GM12892 (cell line): ENCODE results near the gene HIPK1.

Experiments
- POLR2A ChIP-seq: IDR thresholded peaks from 2 replicates; pipeline ENCODE4 v1.6.1; 2011; ENCODE audit warnings: low read depth, low read length, control low read depth
- POLR2AphosphoS5 ChIP-seq: IDR thresholded peaks from 2 replicates; pipeline ENCODE4 v1.6.1; 2011; ENCODE audit warnings: low read depth, low read length, control low read depth

DNA sequence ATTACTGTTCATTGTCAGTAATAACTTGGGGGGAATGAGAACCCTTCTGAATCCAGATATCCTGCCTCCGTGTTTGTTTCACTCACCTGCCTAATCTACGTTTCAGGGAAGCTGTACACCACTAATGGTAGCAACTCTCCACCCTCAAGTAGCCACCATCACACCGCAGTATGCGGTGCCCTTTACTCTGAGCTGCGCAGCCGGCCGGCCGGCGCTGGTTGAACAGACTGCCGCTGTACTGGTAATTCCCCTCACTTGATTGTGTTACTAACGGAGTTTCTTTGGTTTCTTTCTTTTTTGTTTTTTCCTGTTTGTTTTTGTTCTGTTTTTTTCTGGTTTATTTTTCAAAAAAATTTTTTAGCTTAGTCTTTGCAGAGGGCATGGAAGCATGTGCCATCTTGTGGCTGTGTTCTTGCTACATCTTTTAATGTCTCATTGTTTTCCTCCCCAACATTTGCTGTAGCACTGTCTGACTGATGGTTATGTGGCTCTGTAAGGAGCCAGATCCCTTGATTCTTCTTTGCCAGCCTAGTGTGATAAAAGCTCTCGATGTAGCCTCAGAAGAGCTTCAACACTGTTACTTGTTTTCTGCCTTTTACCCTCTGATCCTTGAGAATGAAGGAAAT is 34.3 kb downstream of the HIPK1 start:
- no peak for TF ChIP-seq POLR2AphosphoS5
- TF ChIP-seq POLR2A = no peak
